Suprapubic skin (tissue), 4 donors: Measurements from ENCODE around the gene SMURF2.

ENCODE experiments used
- EP300 ChIP-seq: sonication (generic); formaldehyde crosslinking; IDR thresholded peaks from one replicate; pipeline ENCODE4 v1.6.1; 2017; ENCODE audit warnings: antibody characterized with exemption
- POLR2A ChIP-seq, 2 donors: fragments of 450-650 bp; IDR thresholded peaks; one replicate each; pipeline ENCODE4 v1.6.1; 2017; ENCODE audit warnings: antibody characterized with exemption in 2 of 2, mild to moderate bottlenecking in 2 of 2, moderate library complexity in 2 of 2
- POLR2AphosphoS5 ChIP-seq, 3 donors: sonication (generic); formaldehyde crosslinking; IDR thresholded peaks; one replicate each; pipeline ENCODE4 v1.6.1; 2017; ENCODE audit warnings: antibody characterized with exemption in 3 of 3
- TF ChIP-seq, protein P1 (sequence below), 2 donors: fragments of 200-600 bp in 1 of 2; fragments of 450-650 bp in 1 of 2; sonication (generic) in 1 of 2; IDR thresholded peaks; one replicate each; pipeline ENCODE4 v1.5.1; 2016 to 2019; ENCODE audit warnings: antibody characterized with exemption in 2 of 2, mild to moderate bottlenecking in 1 of 2, moderate library complexity in 1 of 2

DNA sequence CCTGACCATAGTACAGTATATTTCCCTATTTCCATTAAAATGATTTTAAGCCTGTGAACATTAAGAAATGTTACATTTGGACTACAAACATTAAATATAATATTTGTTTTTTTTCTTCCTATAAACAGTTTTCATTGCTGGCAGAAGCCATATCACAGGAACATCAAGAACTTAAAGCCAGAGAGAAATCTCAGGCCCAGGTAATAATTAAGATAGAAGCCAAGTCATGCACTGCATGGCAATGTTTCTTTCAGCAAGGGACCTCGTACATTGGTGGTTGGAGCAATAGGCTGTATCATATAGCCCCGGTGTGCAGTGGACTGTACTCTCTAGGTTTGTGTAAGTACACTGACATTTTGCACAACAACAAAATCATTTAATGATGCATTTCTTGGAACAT, 125.2 kb downstream of the SMURF2 start:
- TF ChIP-seq POLR2AphosphoS5 (IDR thresholded peaks at IDR 0.05): no peak
- TF ChIP-seq, protein P1, sequence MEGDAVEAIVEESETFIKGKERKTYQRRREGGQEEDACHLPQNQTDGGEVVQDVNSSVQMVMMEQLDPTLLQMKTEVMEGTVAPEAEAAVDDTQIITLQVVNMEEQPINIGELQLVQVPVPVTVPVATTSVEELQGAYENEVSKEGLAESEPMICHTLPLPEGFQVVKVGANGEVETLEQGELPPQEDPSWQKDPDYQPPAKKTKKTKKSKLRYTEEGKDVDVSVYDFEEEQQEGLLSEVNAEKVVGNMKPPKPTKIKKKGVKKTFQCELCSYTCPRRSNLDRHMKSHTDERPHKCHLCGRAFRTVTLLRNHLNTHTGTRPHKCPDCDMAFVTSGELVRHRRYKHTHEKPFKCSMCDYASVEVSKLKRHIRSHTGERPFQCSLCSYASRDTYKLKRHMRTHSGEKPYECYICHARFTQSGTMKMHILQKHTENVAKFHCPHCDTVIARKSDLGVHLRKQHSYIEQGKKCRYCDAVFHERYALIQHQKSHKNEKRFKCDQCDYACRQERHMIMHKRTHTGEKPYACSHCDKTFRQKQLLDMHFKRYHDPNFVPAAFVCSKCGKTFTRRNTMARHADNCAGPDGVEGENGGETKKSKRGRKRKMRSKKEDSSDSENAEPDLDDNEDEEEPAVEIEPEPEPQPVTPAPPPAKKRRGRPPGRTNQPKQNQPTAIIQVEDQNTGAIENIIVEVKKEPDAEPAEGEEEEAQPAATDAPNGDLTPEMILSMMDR (IDR thresholded peaks at IDR 0.05): no peak
- TF ChIP-seq POLR2A (IDR thresholded peaks at IDR 0.05): no peak
- TF ChIP-seq EP300: no peak
